ENCODE results near the gene MUC6. TPM values are rescaled to one million over a fixed set of nuclear protein-coding genes. Genes with fewer than 3 reads are reported as not detected.

The MUC6 gene
- total RNA-seq, 3 donors from 2014 or later (not counting 1 experiment from before 2014, with no cell fraction given) = not detected

DNA sequence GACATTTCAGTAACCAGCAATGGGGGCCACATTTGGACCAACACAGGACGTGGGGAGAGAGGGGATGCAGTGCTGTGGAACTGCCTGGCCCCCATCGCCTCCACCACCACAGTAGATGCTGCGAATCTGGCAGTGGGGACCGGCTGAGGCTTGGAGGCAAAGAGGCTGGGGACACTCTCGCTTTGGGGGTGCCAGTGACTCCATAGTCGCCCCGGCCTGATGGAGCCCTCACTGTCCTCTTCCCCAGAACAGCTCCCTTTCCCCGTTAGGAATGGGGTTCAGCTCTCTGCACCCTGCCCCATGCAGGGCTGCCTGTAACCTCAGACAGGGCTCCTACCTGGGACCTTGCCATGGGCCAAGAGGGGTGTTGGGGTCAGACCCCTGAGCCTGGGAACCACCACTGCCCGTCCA is 36.3 kb upstream of the MUC6 start:
- no peaks in the 10 kb centered on the region for H3K36me3 ChIP-seq (ENCODE audit: control insufficient read depth, insufficient read depth, low read length)
- Mint-ChIP-seq H3K4me3 (no peak overlapping the region), H3K9me3 (no peaks in the 10 kb centered on the region), H3K36me3 (no peaks in the 10 kb centered on the region), H3K27me3 (ENCODE audit: low read depth in 2 of 2) (peaks cover 0 to 5% of the 10 kb centered on the region in 2 donors), H3K27ac (no peak overlapping the region), H3K4me1 (no peaks in the 10 kb centered on the region)
- H3K9me3 ChIP-seq (ENCODE audit: control insufficient read depth, insufficient read depth, low read length) = no peaks in the 10 kb centered on the region
- TF ChIP-seq, protein P1, sequence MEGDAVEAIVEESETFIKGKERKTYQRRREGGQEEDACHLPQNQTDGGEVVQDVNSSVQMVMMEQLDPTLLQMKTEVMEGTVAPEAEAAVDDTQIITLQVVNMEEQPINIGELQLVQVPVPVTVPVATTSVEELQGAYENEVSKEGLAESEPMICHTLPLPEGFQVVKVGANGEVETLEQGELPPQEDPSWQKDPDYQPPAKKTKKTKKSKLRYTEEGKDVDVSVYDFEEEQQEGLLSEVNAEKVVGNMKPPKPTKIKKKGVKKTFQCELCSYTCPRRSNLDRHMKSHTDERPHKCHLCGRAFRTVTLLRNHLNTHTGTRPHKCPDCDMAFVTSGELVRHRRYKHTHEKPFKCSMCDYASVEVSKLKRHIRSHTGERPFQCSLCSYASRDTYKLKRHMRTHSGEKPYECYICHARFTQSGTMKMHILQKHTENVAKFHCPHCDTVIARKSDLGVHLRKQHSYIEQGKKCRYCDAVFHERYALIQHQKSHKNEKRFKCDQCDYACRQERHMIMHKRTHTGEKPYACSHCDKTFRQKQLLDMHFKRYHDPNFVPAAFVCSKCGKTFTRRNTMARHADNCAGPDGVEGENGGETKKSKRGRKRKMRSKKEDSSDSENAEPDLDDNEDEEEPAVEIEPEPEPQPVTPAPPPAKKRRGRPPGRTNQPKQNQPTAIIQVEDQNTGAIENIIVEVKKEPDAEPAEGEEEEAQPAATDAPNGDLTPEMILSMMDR (IDR thresholded peaks at IDR 0.05) = no peak
- 82% methylated on average over 9 of the region's 9 CpGs for WGBS (ENCODE audit: insufficient coverage)
- intact Hi-C loops (cut with micrococcal nuclease) = no loop called here
- ATAC-seq (no peak), DNase-seq (no peak)
- no peaks in the 10 kb centered on the region for H3K27me3 ChIP-seq (ENCODE audit: control insufficient read depth, insufficient read depth, low read length)
- no peak overlapping the region for H3K4me3 ChIP-seq (ENCODE audit: low read length)
- H3K27ac ChIP-seq (ENCODE audit: low read length) = no peak overlapping the region
- no peaks in the 10 kb centered on the region for H3K4me1 ChIP-seq (ENCODE audit: control insufficient read depth, insufficient read depth, low read length)

DNA sequence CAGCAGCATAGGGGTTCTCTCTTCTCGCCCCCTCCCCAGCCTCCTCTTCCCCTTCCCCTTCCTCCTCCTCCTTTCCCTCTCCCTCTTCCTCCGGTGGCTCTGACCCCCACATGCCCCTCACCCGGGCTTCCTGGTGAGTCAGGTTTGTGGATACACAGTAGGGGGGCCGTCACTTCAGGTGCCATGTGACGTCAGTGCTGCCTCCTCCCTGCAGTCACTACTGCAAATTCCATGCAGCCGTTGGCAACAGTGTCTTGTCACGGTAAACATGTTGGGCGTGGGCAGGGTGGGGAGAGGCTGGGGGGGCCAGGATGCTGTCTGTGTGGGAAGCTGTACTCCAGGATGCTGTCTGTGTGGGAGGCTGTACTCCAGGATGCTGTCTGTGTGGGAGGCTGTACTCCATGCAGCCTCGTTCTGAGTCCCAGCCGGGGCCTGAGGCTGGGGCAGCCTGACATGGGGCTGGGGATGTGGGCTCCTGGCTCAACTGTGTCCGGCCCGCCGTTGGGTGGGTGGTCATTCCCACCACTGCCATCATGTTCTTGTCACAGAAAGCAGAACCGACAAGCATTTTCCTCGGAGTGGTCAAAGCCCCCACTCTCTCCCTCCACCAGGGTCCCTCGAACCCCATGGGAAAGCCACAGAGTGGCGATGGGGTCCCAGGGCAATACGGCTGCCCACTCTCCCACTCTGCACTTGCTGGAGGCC is 35.8 kb upstream of the MUC6 start:
- Histone ChIP-seq H3K27ac (ENCODE audit: low read length) (no peak overlapping the region), H3K4me3 (ENCODE audit: low read length) (no peak overlapping the region), H3K36me3 (ENCODE audit: control insufficient read depth, insufficient read depth, low read length) (no peaks in the 10 kb centered on the region), H3K27me3 (ENCODE audit: control insufficient read depth, insufficient read depth, low read length) (no peaks in the 10 kb centered on the region), H3K4me1 (ENCODE audit: control insufficient read depth, insufficient read depth, low read length) (no peaks in the 10 kb centered on the region), H3K9me3 (ENCODE audit: control insufficient read depth, insufficient read depth, low read length) (no peaks in the 10 kb centered on the region)
- Mint-ChIP-seq H3K9me3 (no peaks in the 10 kb centered on the region), H3K4me3 (no peak overlapping the region), H3K36me3 (no peaks in the 10 kb centered on the region), H3K27ac (no peak overlapping the region), H3K4me1 (no peaks in the 10 kb centered on the region), H3K27me3 (ENCODE audit: low read depth in 2 of 2) (peaks cover 0 to 5% of the 10 kb centered on the region in 2 donors)
- TF ChIP-seq, protein P1 (IDR thresholded peaks at IDR 0.05) = no peak
- 75% methylated on average over 18 of the region's 18 CpGs for WGBS (ENCODE audit: insufficient coverage)
- intact Hi-C loops (cut with micrococcal nuclease) = no loop called here
- DNase-seq (no peak), ATAC-seq (no peak)

DNA sequence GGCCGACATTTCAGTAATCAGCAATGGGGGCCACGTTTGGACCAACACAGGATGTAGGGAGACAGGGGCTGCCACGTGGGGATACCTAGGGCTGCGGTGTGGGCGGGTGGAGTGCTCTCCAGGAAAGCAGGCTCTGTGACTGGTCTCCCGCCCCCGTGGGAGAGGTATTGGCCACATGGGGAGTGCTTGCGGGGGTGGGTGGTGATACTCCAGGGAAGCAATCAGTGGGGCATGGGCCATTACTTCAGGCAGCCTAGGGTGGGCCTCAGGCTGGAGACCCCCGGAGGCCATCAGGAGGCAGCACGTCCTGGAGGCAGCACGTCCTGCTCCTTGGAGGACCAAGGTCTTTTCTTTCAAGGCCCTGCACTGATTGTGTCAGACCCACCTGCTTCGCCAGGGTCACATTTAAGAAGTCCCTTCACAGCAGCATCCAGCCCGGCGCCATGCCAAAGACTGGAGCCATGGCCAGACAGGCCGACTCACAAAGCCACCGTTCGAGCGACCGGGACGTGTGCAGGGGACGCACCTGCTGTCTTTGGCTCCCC is 35.1 kb upstream of the MUC6 start:
- ATAC-seq (no peak), DNase-seq (no peak)
- Mint-ChIP-seq H3K27ac (no peak overlapping the region), H3K36me3 (no peaks in the 10 kb centered on the region), H3K9me3 (no peaks in the 10 kb centered on the region), H3K27me3 (ENCODE audit: low read depth in 2 of 2) (peaks cover 1 to 5% of the 10 kb centered on the region in 2 donors), H3K4me1 (no peaks in the 10 kb centered on the region), H3K4me3 (no peak overlapping the region)
- no peaks in the 10 kb centered on the region for H3K9me3 ChIP-seq (ENCODE audit: control insufficient read depth, insufficient read depth, low read length)
- TF ChIP-seq, protein P1 (IDR thresholded peaks at IDR 0.05) = no peak
- no peaks in the 10 kb centered on the region for H3K4me1 ChIP-seq (ENCODE audit: control insufficient read depth, insufficient read depth, low read length)
- 84% methylated on average over 21 of the region's 21 CpGs for WGBS (ENCODE audit: insufficient coverage)
- intact Hi-C loops (cut with micrococcal nuclease) = no loop called here
- no peaks in the 10 kb centered on the region for H3K27me3 ChIP-seq (ENCODE audit: control insufficient read depth, insufficient read depth, low read length)
- H3K27ac ChIP-seq (ENCODE audit: low read length) = no peak overlapping the region
- no peaks in the 10 kb centered on the region for H3K36me3 ChIP-seq (ENCODE audit: control insufficient read depth, insufficient read depth, low read length)
- H3K4me3 ChIP-seq (ENCODE audit: low read length) = no peak overlapping the region
